Body of pancreas (tissue), 4 donors: Measurements from ENCODE around the gene FKBP1A.

Experiments used
- POLR2A ChIP-seq, 3 donors: fragments of 450-650 bp; IDR thresholded peaks; one replicate each; pipeline ENCODE4 v1.6.1; 2016; ENCODE audit warnings: antibody characterized with exemption in 3 of 3, mild to moderate bottlenecking in 2 of 3
- TF ChIP-seq, protein P1 (sequence below), 7 experiments: fragments of 450-650 bp in 4 of 7; fragments of 200-600 bp in 3 of 7; sonication (generic) in 3 of 7; IDR thresholded peaks; one replicate each; pipeline ENCODE4 v1.5.1; 2016 to 2019; ENCODE audit warnings: antibody characterized with exemption in 7 of 7

DNA sequence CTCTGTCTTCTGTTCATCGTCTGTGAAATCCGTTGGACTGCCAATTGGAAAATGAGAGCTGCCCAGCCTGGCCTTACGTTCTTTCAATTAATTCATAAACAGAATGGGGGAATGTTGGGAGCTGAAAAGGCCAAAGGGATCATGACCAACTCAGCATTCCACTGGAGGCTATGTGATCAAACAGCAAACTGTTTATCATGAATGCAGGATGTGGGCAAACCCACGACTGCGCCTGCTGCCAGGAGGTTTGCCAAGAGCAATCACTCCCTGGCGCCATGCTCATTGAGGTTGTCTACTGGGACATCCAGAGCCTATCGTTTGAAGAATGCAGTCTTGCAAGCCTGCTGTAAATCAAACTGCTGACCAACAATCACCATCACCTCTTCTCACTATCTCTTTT, 9.3 kb upstream of the FKBP1A start:
- TF ChIP-seq, protein P1, sequence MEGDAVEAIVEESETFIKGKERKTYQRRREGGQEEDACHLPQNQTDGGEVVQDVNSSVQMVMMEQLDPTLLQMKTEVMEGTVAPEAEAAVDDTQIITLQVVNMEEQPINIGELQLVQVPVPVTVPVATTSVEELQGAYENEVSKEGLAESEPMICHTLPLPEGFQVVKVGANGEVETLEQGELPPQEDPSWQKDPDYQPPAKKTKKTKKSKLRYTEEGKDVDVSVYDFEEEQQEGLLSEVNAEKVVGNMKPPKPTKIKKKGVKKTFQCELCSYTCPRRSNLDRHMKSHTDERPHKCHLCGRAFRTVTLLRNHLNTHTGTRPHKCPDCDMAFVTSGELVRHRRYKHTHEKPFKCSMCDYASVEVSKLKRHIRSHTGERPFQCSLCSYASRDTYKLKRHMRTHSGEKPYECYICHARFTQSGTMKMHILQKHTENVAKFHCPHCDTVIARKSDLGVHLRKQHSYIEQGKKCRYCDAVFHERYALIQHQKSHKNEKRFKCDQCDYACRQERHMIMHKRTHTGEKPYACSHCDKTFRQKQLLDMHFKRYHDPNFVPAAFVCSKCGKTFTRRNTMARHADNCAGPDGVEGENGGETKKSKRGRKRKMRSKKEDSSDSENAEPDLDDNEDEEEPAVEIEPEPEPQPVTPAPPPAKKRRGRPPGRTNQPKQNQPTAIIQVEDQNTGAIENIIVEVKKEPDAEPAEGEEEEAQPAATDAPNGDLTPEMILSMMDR (IDR thresholded peaks at IDR 0.05), result no peak
- TF ChIP-seq POLR2A (IDR thresholded peaks at IDR 0.05), result no peak
